Heart left ventricle (tissue), 16 donors: ENCODE data around the gene MAN2A2. TPM values are rescaled to one million over a fixed set of nuclear protein-coding genes. Genes with fewer than 3 reads are reported as not detected.

Experiments used
- ATAC-seq, 4 donors: fragments of 200-7000 bp; cut with Tn5 transposase; one replicate each; pipeline ENCODE4 v1.9.1; 2020 to 2022; ENCODE audit warnings: moderate library complexity in 4 of 4, mild to moderate bottlenecking in 3 of 4, moderate number of reproducible peaks in 1 of 4
- DNase-seq, 5 donors: peaks; one replicate each; pipeline ENCODE4 v3.0.0-alpha.2; 2020
- H3K27ac ChIP-seq, 12 donors: fragments of 200-600 bp; sonication (generic) in 4 of 12; one replicate each; pipeline versions ENCODE4 v1.5.0 to v1.8.0; 2016 to 2022; ENCODE audit warnings: mild to moderate bottlenecking in 2 of 12
- H3K27me3 ChIP-seq, 9 donors: fragments of 200-600 bp; sonication (generic) in 2 of 9; one replicate each; pipeline versions ENCODE4 v1.5.1 to v1.8.0; 2016 to 2022; ENCODE audit warnings: mild to moderate bottlenecking in 3 of 9
- H3K36me3 ChIP-seq, 9 donors: fragments of 200-600 bp; sonication (generic) in 2 of 9; one replicate each; pipeline versions ENCODE4 v1.5.0 to v1.8.0; 2018 to 2022; ENCODE audit warnings: mild to moderate bottlenecking in 2 of 9
- H3K4me1 ChIP-seq, 12 donors: fragments of 200-600 bp; sonication (generic) in 4 of 12; one replicate each; pipeline versions ENCODE4 v1.5.0 to v1.8.0; 2016 to 2022; ENCODE audit warnings: mild to moderate bottlenecking in 3 of 12
- H3K4me3 ChIP-seq, 12 donors: fragments of 200-600 bp; sonication (generic) in 4 of 12; one replicate each; pipeline versions ENCODE4 v1.5.0 to v1.8.0; 2017 to 2022; ENCODE audit warnings: mild to moderate bottlenecking in 9 of 12, moderate library complexity in 4 of 12
- H3K9me3 ChIP-seq, 12 donors: fragments of 200-600 bp; sonication (generic) in 4 of 12; one replicate each; pipeline versions ENCODE4 v1.5.0 to v1.8.0; 2016 to 2022; ENCODE audit warnings: mild to moderate bottlenecking in 1 of 12
- POLR2A ChIP-seq, 2 donors: fragments of 450-650 bp; IDR thresholded peaks; one replicate each; pipeline ENCODE4 v1.6.1; 2017; ENCODE audit warnings: antibody characterized with exemption in 2 of 2, mild to moderate bottlenecking in 2 of 2, moderate library complexity in 2 of 2
- WGBS, 4 donors: extraction: QIAGEN DNeasy Blood & Tissue Kit in 2 of 4; methylation state at CpG; one replicate each; pipeline versions ENCODE4 v1.1.5 to v1.1.7; 2013 to 2018; 5-methylcytosine and 5-hydroxymethylcytosine counted together
- intact Hi-C, 10 donors: fragments of 100-400 bp; cut with DNase I; formaldehyde crosslinking; loops; one replicate each; pipeline versions ENCODE4 v1.11.1 to v1.14.2; 2022
- polyA plus RNA-seq, 2 donors: library from polyadenylated mRNA; stranded (reverse); fragments of 200-250 nt; gene quantifications; one replicate each; pipeline ENCODE4 v1.2.3, GENCODE V29; 2013
- total RNA-seq, 9 donors: library from RNA; depleted of rRNA in 2 of 9; stranded (reverse); fragments of >200 nt in 2 of 9; fragmentation: NEBNext Ultra II Directional in 3 of 9; extraction: Animal tissue kit (Norgen Biotek cat#: 25700) in 3 of 9; gene quantifications; one replicate each; pipeline versions ENCODE4 v1.1.0 to v1.2.4, GENCODE V29; 2016 to 2023
- TF ChIP-seq, protein P1 (sequence below), 12 donors: fragments of 200-600 bp; sonication (generic) in 4 of 12; IDR thresholded peaks; one replicate each; pipeline versions ENCODE4 v1.5.0 to v1.8.0; 2018 to 2022; ENCODE audit warnings: antibody characterized with exemption in 12 of 12, mild to moderate bottlenecking in 5 of 12
- donor health status: ischemic (EF 13 %, LVEDD 7.1; RV severe dilation, severe dysfunction).
- donor health status: healthy with polysubstance abuse.
- donor health status: DM: no; HTN: yes; CAD: no.
- donor health status: DM: no; HTN: no; CAD: no.
- donor health status: ischemic (EF 25% LVEDD 6.9; RV normal size, moderate dysfunction).
- donor health status: ischemic (EF 25% LVEDD 5.7; RV mildly dilated, moderate dysfunction).
- donor health status: healthy.
- donor health status: DM: yes; HTN: yes; CAD: no.
- donor health status: ischemic (EF 35%, LVEDD 5.7; RV mildly dilated, moderate dysfunction).
- donor health status: nonischemic (EF 11% LVEDD 7.7; RV severe dilation, severe dysfunction).
- donor health status: DM: yes; HTN: yes; CAD: no.
- donor health status: PGD.
- donor health status: ischemic (EF 29% LVEDD 5.4; RV normal size, mild dysfunction).
- donor health status: nonischemic (EF 23%, LVEDD 6.1; RV moderate dilation, normal function).

The MAN2A2 gene
- total and polyA plus RNA-seq, 11 donors = 38.7 to 145 (median 87.6) TPM

DNA sequence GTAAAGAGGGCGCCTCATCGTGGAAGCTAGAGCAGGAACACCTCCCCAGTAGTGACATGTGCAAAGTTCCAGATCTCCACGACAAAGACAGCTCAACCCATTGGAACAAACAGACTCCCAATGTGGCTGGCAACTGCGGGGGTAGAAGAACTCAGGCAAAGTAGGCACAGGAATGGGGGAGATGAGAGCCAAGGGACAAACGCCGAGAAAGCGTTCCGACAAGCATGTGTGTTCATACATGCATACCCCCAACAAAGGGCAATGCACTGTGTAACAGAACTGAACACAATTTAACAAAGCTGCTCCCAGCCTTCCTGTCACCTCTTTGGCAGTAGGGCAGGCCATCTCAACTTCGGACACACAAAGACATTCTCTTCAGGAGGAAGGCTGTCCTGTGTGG lies 63.2 kb downstream of the MAN2A2 start:
- Histone ChIP-seq H3K9me3 (no peaks in the 10 kb centered on the region), H3K4me1 (peaks cover 0 to 2% (median 0%) of the 10 kb centered on the region in 12 donors), H3K36me3 (peaks cover 0 to 81% (median 48%) of the 10 kb centered on the region in 9 donors), H3K27ac (no peak overlapping the region), H3K27me3 (no peaks in the 10 kb centered on the region), H3K4me3 (no peak overlapping the region)
- WGBS, 4 donors = 80 to 89% (median 86%) methylated on average over 9 of the region's 9 CpGs
- ATAC-seq (no peak), DNase-seq (no peak)
- intact Hi-C loops = no loop called here
- TF ChIP-seq, protein P1, sequence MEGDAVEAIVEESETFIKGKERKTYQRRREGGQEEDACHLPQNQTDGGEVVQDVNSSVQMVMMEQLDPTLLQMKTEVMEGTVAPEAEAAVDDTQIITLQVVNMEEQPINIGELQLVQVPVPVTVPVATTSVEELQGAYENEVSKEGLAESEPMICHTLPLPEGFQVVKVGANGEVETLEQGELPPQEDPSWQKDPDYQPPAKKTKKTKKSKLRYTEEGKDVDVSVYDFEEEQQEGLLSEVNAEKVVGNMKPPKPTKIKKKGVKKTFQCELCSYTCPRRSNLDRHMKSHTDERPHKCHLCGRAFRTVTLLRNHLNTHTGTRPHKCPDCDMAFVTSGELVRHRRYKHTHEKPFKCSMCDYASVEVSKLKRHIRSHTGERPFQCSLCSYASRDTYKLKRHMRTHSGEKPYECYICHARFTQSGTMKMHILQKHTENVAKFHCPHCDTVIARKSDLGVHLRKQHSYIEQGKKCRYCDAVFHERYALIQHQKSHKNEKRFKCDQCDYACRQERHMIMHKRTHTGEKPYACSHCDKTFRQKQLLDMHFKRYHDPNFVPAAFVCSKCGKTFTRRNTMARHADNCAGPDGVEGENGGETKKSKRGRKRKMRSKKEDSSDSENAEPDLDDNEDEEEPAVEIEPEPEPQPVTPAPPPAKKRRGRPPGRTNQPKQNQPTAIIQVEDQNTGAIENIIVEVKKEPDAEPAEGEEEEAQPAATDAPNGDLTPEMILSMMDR (IDR thresholded peaks at IDR 0.05) = no peak
- TF ChIP-seq POLR2A (IDR thresholded peaks at IDR 0.05) = no peak

DNA sequence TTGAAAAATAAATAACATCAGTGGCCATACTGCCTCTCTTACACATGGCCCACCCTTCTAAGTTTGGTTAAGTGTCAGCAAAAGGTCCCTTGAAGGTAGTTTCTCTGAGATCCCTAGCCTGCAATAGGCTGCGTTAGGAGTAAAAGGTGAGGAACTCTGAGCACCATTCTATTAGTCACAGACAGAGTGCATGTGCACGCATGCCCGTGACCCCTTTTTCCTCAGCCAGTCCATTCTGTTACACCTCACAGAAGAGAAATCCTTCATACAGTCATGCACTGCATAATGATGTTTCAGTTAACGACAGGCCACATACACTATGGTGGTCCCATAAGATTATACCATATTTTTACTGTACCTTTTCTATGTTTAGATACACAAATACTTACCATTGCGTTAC lies 64.1 kb downstream of the MAN2A2 start:
- TF ChIP-seq POLR2A (IDR thresholded peaks at IDR 0.05) = no peak
- TF ChIP-seq, protein P1 (IDR thresholded peaks at IDR 0.05) = no peak
- Histone ChIP-seq H3K27me3 (no peaks in the 10 kb centered on the region), H3K36me3 (peaks cover 0 to 72% (median 39%) of the 10 kb centered on the region in 9 donors), H3K27ac (no peak overlapping the region), H3K4me1 (no peaks in the 10 kb centered on the region), H3K4me3 (no peak overlapping the region), H3K9me3 (no peaks in the 10 kb centered on the region)
- DNase-seq = no peak
- no peak for ATAC-seq
- intact Hi-C loops = no loop called here
- WGBS, 4 donors = 83 to 96% (median 94%) methylated on average over 5 of the region's 5 CpGs

DNA sequence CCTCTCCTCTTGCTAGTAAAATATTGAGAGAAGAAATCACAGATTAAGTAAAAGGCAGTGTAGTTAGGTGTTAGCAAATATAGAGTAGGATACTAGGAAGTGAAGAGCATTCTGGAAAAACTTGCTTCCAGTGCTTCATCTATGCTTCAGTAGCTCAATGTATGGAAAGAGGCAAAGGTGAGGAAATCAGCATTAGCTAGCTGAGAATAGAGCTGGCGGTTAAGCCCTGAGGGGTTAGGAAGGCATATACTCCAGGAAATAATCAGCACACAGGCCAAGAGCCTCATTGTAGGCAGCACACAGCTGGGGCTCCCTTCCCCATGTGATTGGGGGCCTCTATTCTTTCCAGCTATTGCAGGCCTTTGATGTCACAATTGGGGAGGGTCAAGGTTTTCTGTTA lies 65.3 kb downstream of the MAN2A2 start:
- TF ChIP-seq POLR2A (IDR thresholded peaks at IDR 0.05) = no peak
- TF ChIP-seq, protein P1 (IDR thresholded peaks at IDR 0.05) = no peak
- Histone ChIP-seq H3K36me3 (peaks cover 0 to 70% (median 31%) of the 10 kb centered on the region in 9 donors), H3K4me1 (no peaks in the 10 kb centered on the region), H3K27me3 (no peaks in the 10 kb centered on the region), H3K4me3 (no peak overlapping the region), H3K27ac (no peak overlapping the region), H3K9me3 (no peaks in the 10 kb centered on the region)
- WGBS, 4 donors = 90 to 100% (median 96%) methylated on average over 1 of the region's 1 CpG
- no peak for DNase-seq
- intact Hi-C loops = no loop called here
- no peak for ATAC-seq

DNA sequence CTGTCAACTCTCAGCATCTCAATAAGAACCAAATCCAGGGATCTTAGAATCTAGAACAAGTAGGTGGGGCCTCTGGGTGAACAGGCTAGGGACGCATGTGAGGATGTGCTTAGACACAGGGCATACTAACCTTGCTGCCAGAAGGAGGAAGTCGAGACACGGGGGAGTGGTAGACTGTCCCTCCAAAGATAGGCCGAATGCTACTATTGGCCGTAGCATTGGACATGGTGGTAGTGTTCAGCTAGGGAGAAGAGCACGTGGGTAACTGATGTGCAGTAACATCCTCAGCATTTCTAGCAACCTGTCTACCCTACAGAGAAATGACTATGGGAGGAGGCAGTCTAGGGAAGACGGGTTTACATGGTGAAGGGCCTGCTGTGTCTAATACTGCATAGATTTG lies 67.2 kb downstream of the MAN2A2 start:
- peaks cover 0 to 63% (median 17%) of the 10 kb centered on the region in 9 donors for H3K36me3 ChIP-seq
- WGBS, 4 donors = 88 to 93% (median 91%) methylated on average over 7 of the region's 7 CpGs
- intact Hi-C loops = no loop called here

More for the DNA sequence above, 67.2 kb downstream of the MAN2A2 start:
- Histone ChIP-seq H3K4me1 (no peaks in the 10 kb centered on the region), H3K4me3 (no peak overlapping the region), H3K9me3 (no peaks in the 10 kb centered on the region), H3K27me3 (no peaks in the 10 kb centered on the region), H3K27ac (no peak overlapping the region)
- TF ChIP-seq, protein P1 (IDR thresholded peaks at IDR 0.05) = no peak
- no peak for TF ChIP-seq POLR2A (IDR thresholded peaks at IDR 0.05)
- DNase-seq (no peak), ATAC-seq (no peak)
